ENCODE measurements around the gene BCAR1.

DNA sequence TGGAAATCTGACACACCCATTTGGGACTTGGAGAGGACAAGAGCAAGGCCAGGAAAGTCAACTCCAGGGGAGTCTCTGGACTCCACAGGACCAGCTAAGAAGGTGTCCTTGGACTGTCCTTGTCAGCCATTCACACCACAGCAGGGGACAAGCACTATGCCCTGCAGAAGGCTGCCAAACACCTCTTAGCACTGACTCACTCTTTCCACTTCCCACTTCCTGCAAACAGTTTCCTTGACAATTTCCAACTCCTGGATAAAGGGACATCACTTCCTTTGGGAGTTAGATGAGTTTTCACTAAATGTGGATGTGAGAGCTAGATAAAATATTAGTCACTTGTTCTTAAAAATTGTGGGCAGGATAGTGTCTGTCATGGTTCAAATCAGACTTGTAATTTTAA is 37.8 kb upstream of the BCAR1 start:
- no peak for TF ChIP-seq EZH2 (IDR thresholded peaks at IDR 0.05)
- no peak for TF ChIP-seq POLR2AphosphoS5 (IDR thresholded peaks at IDR 0.05; ENCODE audit: borderline replicate concordance, low read depth, low read length)
- no peak for TF ChIP-seq FOXP2 (optimal IDR thresholded peaks at IDR 0.05; ENCODE audit: control extremely low read depth, extremely low read length, insufficient read depth)
